Head of caudate nucleus (tissue), 42 donors: ENCODE measurements around the gene FAM162B.
A peak's percentile ranks its signal among the peaks of the same experiment; 100 is the strongest.
"Not testable (repeated sequence)": the region's sequence is repeated elsewhere in the genome, so short reads cannot be mapped to it uniquely, and the experiment has no call there.

Source experiments
- DNase-seq, 42 donors: peaks; one replicate each; pipeline versions ENCODE4 v3.0.0 to v3.0.0-alpha.2; 2020 to 2021; ENCODE audit warnings: mixed read lengths in 7 of 42
- intact Hi-C: fragments of 100-400 bp; cut with DNase I; formaldehyde crosslinking; loops from one replicate; pipeline ENCODE4 v1.15.0; 2022

FAM162B gene

GRCh38 chr6:116740486-116740885 is 25.0 kb downstream of the FAM162B start:
- intact Hi-C loops, DNase-seq: not testable (repeated sequence)

DNA sequence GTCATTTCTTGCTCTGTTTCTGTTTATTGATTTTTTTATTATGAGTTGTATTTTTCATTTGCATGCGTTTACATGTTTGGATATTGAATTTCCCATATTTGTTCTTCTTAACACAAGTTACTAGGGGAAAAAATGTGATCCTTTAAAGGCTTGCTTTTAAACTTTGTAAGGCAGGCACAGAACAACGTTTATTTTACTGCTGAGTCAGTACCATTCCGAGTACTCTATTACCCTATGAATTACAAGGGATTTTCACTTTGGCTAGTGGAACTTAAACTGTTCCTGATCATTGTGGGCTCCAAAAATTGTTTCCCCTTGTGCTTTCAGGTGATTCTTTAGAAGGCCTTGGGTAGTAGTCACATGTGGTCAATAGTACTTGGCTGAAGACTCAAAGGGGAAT is 28.5 kb downstream of the FAM162B start:
- intact Hi-C loops: no loop called here

DNA sequence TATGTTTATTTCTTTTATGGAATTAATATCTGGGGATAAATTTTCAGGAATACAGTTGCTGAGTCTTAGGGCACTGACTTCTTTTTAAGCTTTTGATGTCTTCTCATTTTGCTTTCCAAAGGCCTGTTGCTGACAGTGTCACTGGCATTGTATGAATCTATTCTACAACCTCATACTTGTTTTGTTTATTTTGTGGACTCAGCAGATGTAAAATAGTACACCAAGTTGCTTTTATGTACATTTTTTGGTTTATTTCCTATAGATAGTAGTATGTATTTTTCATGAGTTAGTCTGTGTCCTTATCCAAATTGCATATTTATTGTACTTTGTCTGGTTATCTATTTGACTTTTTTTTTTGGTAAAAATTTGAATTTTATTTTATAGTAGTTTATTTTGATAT is 35.0 kb downstream of the FAM162B start:
- DNase-seq: no peak
- intact Hi-C loops: no loop called here

More for the DNA sequence above, 28.5 kb downstream of the FAM162B start:
- no peak for DNase-seq

DNA sequence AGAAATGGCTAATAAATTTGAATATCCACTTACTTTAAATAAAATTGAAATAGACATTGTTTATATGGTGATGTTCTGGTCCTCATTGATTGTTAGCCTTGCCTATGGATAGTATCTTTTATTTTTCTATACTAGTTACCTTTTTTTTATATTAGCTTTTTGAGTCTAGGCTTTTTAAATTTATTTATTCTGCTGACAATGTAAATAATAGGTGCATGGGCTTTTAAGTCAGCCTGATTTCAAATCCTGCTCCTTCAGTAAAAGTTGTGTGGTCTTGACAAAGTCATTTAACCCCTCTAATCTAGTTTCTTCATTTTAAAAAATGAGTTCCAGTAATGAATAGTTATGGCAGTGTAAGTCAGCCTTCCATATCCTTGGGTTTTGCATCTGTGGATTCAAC is 38.6 kb downstream of the FAM162B start:
- no peak for DNase-seq
- intact Hi-C loops: no loop called here

- intact Hi-C loops: no loop called here
- DNase-seq: no peak
Observed at GRCh38 chr6:116714761-116715160, 50.8 kb downstream of the FAM162B start.

DNA sequence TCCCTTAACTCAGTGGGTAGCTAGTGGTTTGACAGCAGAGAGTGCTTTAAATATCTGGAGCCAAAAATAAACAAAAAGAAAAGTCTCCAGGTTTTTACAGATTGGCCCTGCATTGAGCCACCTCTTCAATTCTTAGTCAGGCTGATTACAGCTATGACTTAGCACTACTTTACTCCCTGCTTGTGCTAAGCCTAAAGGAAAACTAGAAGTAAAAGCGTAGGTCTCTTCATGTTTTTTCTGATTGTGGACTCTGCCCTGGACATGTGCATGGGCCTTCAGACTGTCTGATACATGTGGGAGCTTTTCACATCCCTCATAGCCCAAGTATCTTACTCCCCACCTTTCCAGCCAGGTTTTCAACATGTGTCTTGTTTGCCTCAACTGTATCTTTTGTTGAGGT is 51.2 kb downstream of the FAM162B start:
- intact Hi-C loops: no loop called here
- no peak for DNase-seq

GRCh38 chr6:116705917-116706316 is 59.6 kb downstream of the FAM162B start:
- DNase-seq: no peak
- intact Hi-C loops: no loop called here

- peak in 6 of 42 donors; percentile 11 to 52 (median 34) for DNase-seq
- intact Hi-C loops: not testable (repeated sequence)
Observed at GRCh38 chr6:116703888-116704287, 61.6 kb downstream of the FAM162B start.
